SIG-M5 treated with dmso at 0.1 percent for 504 hours (cell line): ENCODE measurements around the gene FRMD7.

Source experiments
- DNase-seq: peaks from one replicate; lab custom pipeline; 2025; ENCODE audit not compliant: unreplicated experiment; lab: John Stamatoyannopoulos, UW

The FRMD7 gene

DNA sequence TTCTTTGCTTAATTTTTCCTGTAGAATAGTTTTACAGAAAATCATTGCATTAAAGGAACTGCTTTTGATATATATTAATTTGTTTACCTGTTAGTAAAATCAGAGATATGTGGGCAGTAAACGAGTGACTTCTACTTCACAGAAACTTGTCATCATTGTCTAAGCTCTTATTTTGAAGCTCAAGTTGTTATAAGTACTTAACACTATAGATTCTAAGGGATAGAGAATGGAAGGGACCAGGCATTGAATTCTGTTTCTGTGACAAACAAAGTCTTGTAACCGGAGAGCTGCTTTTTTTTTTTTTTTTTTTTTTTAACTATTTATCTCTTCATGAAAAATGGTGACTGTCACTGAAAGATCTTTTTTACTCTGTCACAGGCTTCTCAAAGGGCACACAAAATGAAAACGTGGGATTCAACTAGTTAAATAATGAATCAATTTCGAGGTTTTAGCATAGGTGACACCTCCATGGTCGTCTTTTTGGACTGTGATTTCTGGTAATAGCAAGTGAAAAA, 90.3 kb downstream of the FRMD7 start:
- no peak for DNase-seq

DNA sequence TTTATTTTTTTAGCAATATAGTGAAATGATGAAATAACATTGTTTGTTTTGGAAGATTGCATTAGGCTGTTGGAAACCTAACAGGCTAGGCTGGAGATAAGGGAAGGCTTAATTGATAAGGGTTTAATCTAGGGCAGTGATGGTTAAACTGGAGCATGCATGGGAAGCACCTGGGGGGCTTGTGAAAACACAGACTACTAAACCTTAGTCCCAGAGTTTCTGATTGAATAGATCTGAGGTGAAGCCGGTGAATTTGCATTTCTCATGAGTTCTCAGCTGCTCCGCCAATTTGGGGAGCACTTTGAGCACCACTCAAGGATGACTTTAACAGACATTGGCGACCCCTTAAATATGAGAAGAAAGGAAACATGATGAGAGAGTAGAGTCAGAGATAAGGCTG, 93.2 kb downstream of the FRMD7 start:
- DNase-seq: no peak

DNA sequence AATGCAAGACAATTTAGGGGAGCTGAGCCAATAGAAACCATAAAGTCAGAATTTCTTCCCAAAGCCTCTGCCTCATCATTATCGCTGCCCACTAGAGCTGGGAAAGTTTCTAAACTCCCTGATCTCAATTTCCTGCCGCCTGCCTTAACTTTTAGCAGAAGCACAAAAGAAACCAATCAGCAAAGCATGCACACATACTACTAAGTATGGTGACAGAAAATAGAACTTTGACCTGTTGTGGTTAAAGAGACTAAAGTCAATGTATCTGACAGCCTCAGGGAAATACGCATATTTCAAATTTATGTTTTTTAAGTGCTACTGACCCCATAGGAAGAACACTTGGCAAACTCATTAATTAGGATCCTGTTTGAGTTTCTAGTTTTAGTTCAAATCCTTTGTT, 94.7 kb downstream of the FRMD7 start:
- DNase-seq: no peak

DNA sequence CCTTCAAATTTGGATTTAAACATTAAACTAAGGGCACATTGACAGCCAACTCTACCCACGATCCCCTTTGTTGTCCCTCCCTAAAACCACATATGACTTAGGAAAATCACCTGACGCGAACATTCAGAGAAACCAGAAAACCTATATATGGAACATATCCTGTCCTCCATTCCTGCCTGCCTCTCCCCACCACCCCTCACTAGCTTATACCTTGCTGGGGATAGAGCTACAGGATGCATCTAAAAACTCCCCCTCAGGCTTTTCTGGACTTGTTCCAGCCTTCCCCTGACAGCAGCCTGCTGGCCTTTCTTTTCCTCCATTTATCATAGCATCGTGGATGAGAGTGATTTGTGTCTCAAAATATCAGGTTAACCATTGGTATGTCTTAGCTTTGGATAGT, 96.0 kb downstream of the FRMD7 start:
- no peak for DNase-seq

DNA sequence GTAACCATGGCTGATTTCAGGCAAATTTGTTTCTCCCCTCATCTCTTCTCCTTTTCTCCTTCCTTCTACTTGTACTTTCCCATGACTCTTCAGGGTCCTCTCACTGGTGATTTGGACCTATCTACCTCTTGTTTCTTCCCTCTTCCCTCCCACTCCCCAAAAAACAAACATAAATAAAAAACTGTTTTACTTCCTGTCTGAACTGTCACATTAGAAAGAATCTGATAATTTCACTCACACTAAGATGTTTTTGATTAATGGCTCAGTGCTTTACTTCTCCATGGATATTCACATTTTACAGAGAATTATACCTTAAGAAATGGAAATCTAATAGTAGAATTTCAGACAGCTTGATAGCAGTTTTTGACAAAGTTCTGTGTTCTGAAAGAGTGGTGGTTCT, 97.6 kb downstream of the FRMD7 start:
- DNase-seq: no peak
